Mammary epithelial cell (primary cell): ENCODE data around the gene SULT4A1.

ENCODE experiments used
- EZH2 ChIP-seq: IDR thresholded peaks from 2 replicates; pipeline ENCODE4 v1.6.1; 2012; ENCODE audit warnings: low read length, inconsistent platforms, borderline replicate concordance
- TF ChIP-seq, protein P1 (sequence below), 2 donors: IDR thresholded peaks in 1 of 2; conservative IDR thresholded peaks in 1 of 2; 2 replicates each; pipeline ENCODE4 v1.5.1; 2011 to 2012; ENCODE audit warnings: inconsistent platforms in 2 of 2, low read length in 2 of 2, mild to moderate bottlenecking in 2 of 2, control low read depth in 1 of 2, low read depth in 1 of 2; ENCODE audit not compliant: insufficient read depth in 1 of 2; ENCODE audit errors: extremely low read depth in 1 of 2

GRCh38 chr22:43817402-43817801 is 44.9 kb downstream of the SULT4A1 start:
- TF ChIP-seq, protein P1, sequence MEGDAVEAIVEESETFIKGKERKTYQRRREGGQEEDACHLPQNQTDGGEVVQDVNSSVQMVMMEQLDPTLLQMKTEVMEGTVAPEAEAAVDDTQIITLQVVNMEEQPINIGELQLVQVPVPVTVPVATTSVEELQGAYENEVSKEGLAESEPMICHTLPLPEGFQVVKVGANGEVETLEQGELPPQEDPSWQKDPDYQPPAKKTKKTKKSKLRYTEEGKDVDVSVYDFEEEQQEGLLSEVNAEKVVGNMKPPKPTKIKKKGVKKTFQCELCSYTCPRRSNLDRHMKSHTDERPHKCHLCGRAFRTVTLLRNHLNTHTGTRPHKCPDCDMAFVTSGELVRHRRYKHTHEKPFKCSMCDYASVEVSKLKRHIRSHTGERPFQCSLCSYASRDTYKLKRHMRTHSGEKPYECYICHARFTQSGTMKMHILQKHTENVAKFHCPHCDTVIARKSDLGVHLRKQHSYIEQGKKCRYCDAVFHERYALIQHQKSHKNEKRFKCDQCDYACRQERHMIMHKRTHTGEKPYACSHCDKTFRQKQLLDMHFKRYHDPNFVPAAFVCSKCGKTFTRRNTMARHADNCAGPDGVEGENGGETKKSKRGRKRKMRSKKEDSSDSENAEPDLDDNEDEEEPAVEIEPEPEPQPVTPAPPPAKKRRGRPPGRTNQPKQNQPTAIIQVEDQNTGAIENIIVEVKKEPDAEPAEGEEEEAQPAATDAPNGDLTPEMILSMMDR (conservative IDR thresholded peaks at IDR 0.05 in 1 of 2, IDR thresholded peaks at IDR 0.05 in 1 of 2; ENCODE audit: extremely low read depth in 1 of 2, insufficient read depth in 1 of 2, low read depth in 1 of 2, low read length in 2 of 2), result no peak
- TF ChIP-seq EZH2, result no peak
